Activated T-cell treated with anti-CD3 and anti-CD28 coated beads, Interleukin-2, amount 50 U/mL, for 4 hours (primary cell): ENCODE results near the gene ENTPD2. TPM values are rescaled to one million over a fixed set of nuclear protein-coding genes. Genes with fewer than 3 reads are reported as not detected.

ENCODE experiments used
- ATAC-seq, 2 donors: fragments of 200-7000 bp; cut with Tn5 transposase; one replicate each; pipeline ENCODE4 v1.10.0; 2021
- DNase-seq: peaks from one replicate; pipeline ENCODE4 v3.0.0-alpha.2; 2020
- H3K27me3 Mint-ChIP-seq: one replicate; pipeline ENCODE4 v1.8.0; 2021; ENCODE audit warnings: low read depth, mixed read lengths
- H3K36me3 Mint-ChIP-seq: one replicate; pipeline ENCODE4 v1.8.0; 2022; ENCODE audit warnings: mixed read lengths; ENCODE audit not compliant: insufficient read depth
- H3K4me1 Mint-ChIP-seq: one replicate; pipeline ENCODE4 v1.8.0; 2021; ENCODE audit warnings: low read depth, mixed read lengths
- H3K4me3 Mint-ChIP-seq: one replicate; pipeline ENCODE4 v1.8.0; 2021; ENCODE audit warnings: mild to moderate bottlenecking, moderate library complexity, mixed read lengths
- H3K9me3 Mint-ChIP-seq: one replicate; pipeline ENCODE4 v1.8.0; 2021; ENCODE audit warnings: mixed read lengths
- total RNA-seq, 3 donors: library from RNA; stranded (reverse); gene quantifications; one replicate each; pipeline ENCODE4 v1.2.1, GENCODE V29; 2021

Gene ENTPD2
- under 1 TPM in 1 of 3 donors, not detected in 2; 0.34 TPM for total RNA-seq

DNA sequence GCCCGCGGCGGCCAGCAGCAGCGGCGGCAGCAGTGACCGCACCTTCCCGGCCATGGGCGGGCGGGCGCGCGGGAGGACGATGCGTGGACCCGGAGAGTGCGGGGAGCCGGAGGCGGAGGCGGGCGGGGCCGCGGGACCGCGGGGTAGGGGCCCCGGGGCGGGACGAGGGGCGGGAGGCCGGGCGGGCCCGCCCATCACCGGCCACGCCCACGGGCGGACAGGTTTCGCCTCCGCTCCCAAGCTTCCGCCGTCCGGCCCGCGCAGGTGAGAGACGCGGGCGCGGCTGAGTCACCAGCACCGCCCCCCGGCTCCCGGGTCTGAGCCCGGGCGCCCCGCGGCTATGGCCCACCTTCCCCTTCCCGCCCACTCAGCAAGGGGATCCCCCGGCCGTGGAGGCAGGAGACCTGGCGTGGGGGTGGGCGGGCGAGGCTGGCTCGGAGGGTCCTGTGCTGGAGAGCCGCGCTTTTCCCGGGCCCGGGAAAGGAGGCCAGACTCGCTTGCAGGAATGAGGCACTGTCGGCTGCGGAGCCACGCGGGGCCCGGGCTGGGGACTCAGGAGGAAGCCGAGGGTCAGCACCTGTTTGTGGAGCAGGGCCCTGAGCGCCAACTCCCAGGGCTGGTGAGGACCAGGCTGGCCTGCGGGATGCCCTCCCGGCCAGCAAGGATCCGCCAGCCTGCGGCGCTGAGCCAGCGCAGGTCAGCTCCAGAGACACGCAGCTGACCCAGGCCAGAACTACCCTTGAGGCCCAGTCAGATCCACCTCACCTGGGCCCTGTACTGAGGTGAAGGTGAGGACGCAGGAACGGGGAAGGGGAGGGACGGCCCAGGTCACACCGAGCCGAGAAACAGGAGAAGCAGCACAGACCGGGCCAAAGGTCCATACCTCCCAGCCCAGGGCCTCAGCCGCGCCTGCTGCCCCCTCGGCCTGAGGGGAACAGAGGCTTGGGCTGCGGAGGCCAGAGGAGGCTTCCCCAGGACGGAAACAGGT is at the start of gene ENTPD2:
ENTPD2 (minus strand) TSS at position 118 of the 988 bp plus-strand sequence; CDS start at position 54, 64 bp downstream.
- Mint-ChIP-seq H3K4me1 (no peaks in the 10 kb centered on the region), H3K27me3 (peaks cover 24% of the 10 kb centered on the region), H3K9me3 (no peaks in the 10 kb centered on the region), H3K4me3 (no peak within 1 kb of the TSS), H3K36me3 (no peaks in the 10 kb centered on the region)
- peak; percentile 47 to 69 for ATAC-seq
- DNase-seq = peak; percentile 47

DNA sequence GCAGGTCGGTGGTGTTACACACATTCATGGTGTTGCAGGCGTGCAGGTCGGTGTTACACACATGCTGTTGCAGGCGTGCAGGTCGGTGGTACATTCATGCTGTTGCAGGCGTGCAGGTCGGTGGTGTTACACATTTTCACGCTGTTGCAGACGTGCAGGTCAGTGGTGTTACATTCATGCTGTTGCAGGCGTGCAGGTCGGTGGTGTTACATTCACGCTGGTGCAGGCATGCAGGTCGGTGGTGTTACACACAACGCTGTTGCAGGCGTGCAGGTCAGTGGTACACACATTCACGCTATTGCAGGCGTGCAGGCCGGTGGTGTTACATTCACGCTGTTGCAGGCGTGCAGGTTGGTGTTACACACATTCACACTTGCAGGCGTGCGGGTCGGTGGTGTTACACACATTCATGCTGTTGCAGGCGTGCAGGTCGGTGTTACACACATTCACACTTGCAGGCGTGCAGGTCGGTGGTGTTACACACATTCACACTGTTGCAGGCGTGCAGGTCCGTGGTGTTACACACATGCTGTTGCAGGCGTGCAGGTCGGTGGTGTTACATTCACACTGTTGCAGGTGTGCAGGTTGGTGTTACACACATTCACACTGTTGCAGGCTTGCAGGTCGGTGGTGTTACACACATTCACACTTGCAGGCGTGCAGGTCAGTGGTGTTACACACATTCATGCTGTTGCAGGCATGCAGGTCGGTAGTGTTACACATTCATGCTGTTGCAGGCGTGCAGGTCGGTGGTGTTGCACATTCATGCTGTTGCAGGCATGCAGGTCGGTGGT is 49.5 kb upstream of the ENTPD2 start:
- no peaks in the 10 kb centered on the region for H3K27me3 Mint-ChIP-seq
- DNase-seq = no peak
- peaks cover 5% of the 10 kb centered on the region for H3K36me3 Mint-ChIP-seq
- no peaks in the 10 kb centered on the region for H3K9me3 Mint-ChIP-seq
- ATAC-seq = no peak
- no peaks in the 10 kb centered on the region for H3K4me1 Mint-ChIP-seq
- no peak overlapping the region for H3K4me3 Mint-ChIP-seq

DNA sequence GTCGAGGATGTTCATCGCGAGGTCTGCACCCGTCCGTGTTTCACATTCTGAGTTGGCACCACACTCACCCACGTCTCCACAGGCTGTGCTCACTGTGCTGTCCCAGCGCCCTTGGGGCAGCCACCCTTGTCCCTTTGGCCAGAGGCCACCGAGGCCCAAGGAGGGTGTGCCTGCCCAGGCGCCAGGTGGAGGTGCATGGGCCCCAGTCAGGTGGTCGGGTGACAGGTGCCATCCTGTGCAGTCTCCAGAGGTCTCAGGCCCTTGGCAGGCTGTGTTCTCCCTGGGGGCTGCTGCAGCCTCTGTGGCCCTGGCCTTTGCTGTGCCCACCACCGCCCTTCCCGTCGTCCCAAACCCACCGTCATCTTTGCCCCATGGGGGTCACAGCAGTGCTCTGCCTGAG is 45.4 kb upstream of the ENTPD2 start:
- no peak for DNase-seq
- no peaks in the 10 kb centered on the region for H3K27me3 Mint-ChIP-seq
- H3K9me3 Mint-ChIP-seq = no peaks in the 10 kb centered on the region
- no peak overlapping the region for H3K4me3 Mint-ChIP-seq
- ATAC-seq = no peak
- peaks cover 19% of the 10 kb centered on the region for H3K4me1 Mint-ChIP-seq
- H3K36me3 Mint-ChIP-seq = peaks cover 8% of the 10 kb centered on the region

DNA sequence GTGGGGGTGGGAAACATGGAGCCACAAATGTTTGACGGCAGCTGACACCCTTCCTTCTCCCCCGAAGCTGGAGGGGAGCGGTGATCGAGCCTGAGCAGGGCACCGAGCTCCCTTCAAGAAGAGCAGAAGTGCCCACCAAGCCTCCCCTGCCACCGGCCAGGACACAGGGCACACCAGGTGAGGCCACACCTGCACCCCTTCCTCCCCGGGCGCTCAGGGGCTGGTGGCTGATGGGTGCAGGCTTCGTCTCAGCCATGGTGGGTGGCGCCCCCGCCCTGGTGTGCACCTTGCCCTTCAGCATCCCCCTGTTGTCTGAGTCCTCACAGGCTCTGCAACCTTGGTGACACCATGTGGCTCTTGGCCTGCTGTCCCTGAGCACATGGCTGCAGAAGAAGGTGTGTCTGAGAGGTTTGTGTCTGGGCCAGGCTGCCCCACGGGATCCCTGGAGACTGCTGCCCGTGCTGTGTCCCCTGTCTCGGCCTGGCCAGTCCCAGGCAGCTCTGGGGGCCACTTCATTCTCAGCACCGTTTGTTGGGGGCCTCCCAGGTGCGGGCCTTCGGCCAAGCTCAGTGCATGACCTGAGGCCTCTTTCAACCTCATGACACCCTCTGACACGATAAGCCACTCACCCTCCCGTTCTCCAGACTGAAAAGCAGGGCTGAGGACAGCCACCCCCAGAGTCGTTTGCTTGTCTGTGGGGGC is 44.1 kb upstream of the ENTPD2 start:
- Mint-ChIP-seq H3K27me3 (no peaks in the 10 kb centered on the region), H3K4me3 (no peak overlapping the region), H3K9me3 (no peaks in the 10 kb centered on the region), H3K36me3 (peaks cover 10% of the 10 kb centered on the region), H3K4me1 (peaks cover 20% of the 10 kb centered on the region)
- ATAC-seq (no peak), DNase-seq (no peak)

DNA sequence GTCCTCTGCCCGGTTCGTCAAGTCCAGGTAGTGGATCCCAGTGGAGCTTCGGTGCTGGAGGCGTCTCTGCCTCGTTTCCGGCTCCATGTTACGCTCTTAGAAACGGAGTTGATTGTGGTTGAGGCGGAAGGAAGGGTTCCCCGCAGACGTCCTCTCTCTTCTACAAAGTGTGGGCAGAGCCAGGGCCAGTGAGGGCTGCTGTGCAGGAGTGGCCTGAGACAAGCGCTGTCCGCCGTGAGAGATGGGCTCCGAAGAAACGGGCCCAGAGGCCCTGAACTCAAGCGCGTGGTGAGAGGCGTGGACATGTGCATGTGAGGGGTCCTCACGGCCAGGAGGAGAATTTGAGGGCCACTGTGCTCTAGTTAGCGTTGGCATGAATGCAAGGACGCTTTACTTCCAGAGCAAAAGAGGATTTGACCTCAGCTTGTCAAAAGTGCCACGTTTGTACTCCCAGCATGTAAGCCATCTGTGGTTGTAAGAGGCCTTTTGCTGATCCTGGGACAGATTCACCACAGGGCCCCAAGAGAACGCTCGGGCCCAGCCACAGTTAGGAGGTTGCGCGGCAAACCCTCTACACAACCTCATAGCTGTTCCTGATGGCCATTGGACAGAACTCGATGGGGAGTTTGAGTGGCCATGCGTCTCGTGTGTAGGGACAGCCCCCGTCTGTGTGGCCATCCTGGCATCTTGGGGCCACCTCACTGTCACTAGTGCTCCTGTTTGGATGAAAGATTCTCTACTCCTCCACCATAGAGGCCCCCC is 43.1 kb upstream of the ENTPD2 start:
- no peak for ATAC-seq
- DNase-seq = no peak
- H3K4me1 Mint-ChIP-seq = peaks cover 20% of the 10 kb centered on the region
- no peaks in the 10 kb centered on the region for H3K27me3 Mint-ChIP-seq
- no peaks in the 10 kb centered on the region for H3K9me3 Mint-ChIP-seq
- H3K4me3 Mint-ChIP-seq = no peak overlapping the region
- H3K36me3 Mint-ChIP-seq = peaks cover 16% of the 10 kb centered on the region

DNA sequence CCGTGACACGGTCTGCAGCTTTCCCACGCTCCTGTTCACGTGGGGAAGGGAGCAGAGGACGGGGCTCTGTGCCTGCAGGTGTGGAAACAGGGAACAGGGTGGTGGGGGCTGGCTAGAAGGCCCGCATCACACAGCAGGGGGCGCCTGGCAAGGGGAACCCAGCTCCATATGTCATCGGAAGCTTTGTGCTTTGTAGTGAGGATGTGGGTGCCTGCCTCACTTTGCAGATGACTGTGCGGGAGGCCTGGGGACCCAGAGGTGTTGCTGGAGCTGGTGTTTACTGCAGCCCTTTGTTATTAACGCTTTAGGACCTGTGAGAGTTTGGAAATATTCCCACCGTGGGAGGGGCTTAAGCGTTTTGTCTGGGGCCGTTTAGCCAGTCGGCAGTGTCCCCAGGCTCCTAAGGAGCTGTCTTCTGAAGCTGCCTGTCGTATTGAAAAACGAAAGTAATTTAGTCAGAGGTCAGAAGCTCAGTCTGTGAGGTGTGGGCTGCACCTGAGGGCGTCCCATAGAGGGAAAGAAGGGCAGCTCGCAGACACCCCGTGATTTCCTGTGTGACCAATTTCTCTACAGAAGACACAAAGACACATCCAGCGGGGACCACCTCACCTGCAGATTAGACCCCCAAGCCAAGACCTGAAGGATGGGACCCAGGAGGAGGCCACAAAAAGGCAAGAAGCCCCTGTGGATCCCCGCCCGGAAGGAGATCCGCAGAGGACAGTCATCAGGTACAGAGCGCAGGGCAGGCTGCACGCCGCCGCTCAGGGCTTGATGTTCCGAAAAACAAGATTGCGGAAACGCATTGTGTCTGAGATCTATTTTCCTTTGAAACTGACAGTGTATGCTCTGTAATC is 42.0 kb upstream of the ENTPD2 start:
- Mint-ChIP-seq H3K36me3 (peaks cover 16% of the 10 kb centered on the region), H3K4me3 (peak overlapping the region; percentile 81), H3K4me1 (peaks cover 20% of the 10 kb centered on the region), H3K27me3 (no peaks in the 10 kb centered on the region), H3K9me3 (no peaks in the 10 kb centered on the region)
- ATAC-seq = peak; percentile 98 to 99
- DNase-seq = peak; percentile 80

DNA sequence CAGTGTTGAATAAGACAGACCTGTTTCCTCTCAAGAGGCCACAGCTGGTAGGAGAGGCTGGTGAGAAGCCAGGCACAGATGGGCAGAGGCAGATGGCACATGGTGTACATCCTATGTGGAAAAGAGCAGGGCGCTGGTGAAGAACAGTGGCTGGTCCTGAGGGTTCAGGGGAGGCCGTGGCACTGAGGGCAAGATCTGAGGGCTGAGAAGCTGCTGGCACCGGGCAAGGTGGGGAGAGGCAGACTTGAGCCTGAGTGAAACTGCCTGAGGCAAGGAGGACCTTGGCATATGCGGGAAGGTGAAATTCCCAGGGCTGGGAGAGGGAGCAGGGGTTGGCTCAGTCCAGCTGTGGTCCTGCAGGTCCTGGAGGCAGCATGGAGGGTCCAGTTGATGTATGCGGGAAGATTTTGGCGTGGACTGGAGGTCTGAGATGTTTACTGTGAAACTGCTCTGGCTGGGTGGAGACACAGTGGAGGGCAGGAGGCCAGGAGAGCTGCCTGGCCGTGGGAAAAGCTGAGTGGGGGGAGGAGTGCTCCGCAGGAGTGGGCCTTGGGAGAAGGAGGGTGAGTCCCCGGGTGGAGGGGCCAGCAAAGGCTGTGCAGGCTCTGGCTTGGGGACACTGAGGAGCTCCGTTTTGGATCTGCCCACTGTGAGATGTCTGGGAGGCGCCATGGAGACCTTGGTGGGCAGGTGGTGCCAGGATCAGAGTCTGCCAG is 35.5 kb upstream of the ENTPD2 start:
- DNase-seq (no peak), ATAC-seq (no peak)
- Mint-ChIP-seq H3K27me3 (no peaks in the 10 kb centered on the region), H3K4me3 (no peak overlapping the region), H3K4me1 (peaks cover 33% of the 10 kb centered on the region), H3K9me3 (no peaks in the 10 kb centered on the region), H3K36me3 (peaks cover 18% of the 10 kb centered on the region)

DNA sequence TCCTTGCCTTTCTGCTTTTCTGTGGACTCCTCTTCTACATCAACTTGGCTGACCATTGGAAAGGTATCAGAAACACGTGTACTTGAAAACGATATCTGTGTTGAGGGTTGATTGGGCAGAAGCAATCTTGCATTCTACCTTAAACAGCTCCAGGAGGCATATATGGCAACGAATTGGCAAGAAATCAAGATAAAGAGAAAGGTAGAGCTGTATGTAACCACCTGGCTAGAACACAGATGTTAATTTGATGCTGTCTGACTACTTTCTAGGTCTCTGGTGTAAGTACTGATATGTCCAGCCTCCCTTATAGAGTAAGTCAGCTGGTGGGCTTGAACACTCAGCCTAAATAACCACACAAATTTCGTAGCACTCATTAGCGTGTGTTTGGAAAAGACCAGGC is 34.3 kb upstream of the ENTPD2 start:
- no peak for DNase-seq
- no peak for ATAC-seq
- Mint-ChIP-seq H3K27me3 (no peaks in the 10 kb centered on the region), H3K36me3 (peaks cover 16% of the 10 kb centered on the region), H3K9me3 (no peaks in the 10 kb centered on the region), H3K4me1 (peaks cover 37% of the 10 kb centered on the region), H3K4me3 (peak overlapping the region; percentile 87)

DNA sequence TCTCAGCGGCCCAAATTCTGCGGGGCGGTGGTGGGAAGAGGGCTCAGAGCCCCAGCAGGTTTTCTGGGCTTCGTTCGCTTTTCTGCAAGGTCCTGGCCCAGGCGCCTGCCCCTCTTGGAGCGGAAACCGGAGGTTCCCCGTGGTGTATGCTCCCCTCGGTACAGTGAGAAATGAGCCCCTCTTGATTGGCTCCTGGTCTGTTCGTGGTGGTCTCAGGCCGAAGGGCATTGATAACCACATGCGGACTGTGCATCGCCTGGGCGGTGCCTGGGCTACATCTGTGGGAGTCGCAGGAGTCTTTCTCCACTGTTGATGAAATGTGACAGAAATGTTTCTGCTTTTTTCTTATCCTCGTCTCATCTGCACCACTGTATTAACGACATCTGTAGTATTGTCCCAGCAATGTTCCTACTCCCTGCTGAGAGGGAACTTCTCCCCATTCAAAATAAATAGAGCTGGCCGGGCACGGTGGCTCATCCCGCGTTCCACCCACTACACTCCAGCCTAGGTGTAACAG is 33.6 kb upstream of the ENTPD2 start:
- DNase-seq (no peak), ATAC-seq (peak in 1 of 2 donors; percentile 2)
- Mint-ChIP-seq H3K27me3 (no peaks in the 10 kb centered on the region), H3K4me1 (peaks cover 37% of the 10 kb centered on the region), H3K9me3 (no peaks in the 10 kb centered on the region), H3K4me3 (peak overlapping the region; percentile 87), H3K36me3 (peaks cover 12% of the 10 kb centered on the region)

DNA sequence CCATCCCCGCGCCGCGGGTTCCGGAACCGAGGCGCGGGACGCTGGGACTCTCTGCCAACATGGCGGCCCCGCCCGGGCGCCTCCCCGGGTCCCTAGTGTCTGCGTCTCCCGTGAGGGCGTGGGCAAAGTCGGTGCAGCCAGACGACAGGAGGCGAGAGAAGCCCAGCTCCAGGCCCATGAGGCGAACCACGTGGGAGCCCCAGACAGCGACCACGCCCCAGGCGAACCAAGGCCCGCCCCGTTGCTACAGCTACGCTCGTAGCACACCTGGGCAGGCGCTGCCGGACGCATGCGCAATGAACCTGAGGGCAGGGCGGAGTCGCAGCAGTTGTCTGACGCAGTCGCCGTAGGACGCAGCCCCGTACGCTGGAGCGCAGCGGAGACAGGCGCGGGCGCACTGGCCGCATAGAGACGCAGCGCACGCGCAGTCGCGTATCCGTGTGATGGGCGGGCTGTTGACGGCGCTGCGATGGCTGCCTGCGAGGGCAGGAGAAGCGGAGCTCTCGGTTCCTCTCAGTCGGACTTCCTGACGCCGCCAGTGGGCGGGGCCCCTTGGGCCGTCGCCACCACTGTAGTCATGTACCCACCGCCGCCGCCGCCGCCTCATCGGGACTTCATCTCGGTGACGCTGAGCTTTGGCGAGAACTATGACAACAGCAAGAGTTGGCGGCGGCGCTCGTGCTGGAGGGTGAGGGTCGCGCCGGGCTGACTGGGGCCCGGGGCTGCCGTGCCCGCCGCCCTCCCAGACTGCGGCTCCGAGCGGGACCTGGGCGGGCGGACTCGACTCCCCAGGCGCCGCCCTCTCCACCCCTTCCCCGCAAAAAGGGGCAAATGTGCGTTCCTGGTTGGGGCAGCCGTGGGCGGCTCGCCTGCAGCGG is 32.9 kb upstream of the ENTPD2 start, which contains the start of gene MAN1B1:
MAN1B1 (plus strand) TSS at position 455 of the 878 bp plus-strand sequence; CDS start at position 470, 15 bp downstream.
- Mint-ChIP-seq H3K36me3 (peaks cover 12% of the 10 kb centered on the region), H3K27me3 (no peaks in the 10 kb centered on the region), H3K4me1 (peaks cover 37% of the 10 kb centered on the region), H3K9me3 (no peaks in the 10 kb centered on the region), H3K4me3 (peak within 1 kb of the TSS; percentile 87)
- DNase-seq = peak; percentile 100
- ATAC-seq = peak; percentile 84 to 89

DNA sequence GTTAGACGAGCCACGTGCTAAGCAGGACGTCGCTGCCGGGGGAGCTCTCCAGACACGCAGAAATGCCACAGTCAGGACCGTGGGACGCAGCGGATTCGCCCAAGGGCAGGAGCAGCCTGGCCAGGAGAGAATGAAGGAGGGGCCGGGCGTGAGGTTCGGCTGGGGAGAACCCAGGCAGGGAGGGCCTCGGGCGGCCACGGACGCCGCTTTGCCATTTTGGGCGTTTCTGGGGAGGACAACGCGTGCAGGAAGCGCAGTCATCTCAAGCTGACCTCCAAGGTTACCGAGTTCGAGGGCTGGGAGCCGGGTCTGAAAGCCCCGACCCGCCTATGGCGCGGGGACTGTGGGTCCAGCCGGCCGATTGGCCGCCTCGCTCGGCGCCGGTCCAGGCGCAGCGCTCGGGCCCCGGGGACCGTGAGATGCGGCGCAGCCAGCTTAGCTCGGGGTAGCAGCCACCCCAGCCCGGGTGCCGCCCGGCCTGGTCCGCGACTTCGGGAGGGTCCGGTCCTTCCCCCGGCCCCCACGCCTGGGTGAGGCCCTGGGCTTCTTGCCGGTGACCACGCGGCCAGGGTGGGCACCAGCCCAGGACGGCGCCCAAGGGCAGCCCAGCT is 32.2 kb upstream of the ENTPD2 start:
- peak; percentile 3 to 5 for ATAC-seq
- H3K36me3 Mint-ChIP-seq = peaks cover 12% of the 10 kb centered on the region

More for the DNA sequence above, 32.2 kb upstream of the ENTPD2 start:
- peak overlapping the region; percentile 87 for H3K4me3 Mint-ChIP-seq
- peaks cover 37% of the 10 kb centered on the region for H3K4me1 Mint-ChIP-seq
- DNase-seq = peak; percentile 24
- no peaks in the 10 kb centered on the region for H3K27me3 Mint-ChIP-seq
- no peaks in the 10 kb centered on the region for H3K9me3 Mint-ChIP-seq
